Activated T-helper 9 cell treated with anti-CD3 and anti-CD28 coated beads, Interleukin-2, amount 50 U/mL, for 16 hours (primary cell): ENCODE results near the gene LRRC17.
"Not testable (repeated sequence)": the region's sequence is repeated elsewhere in the genome, so short reads cannot be mapped to it uniquely, and the experiment has no call there.

ENCODE experiments used
- DNase-seq: peaks from one replicate; pipeline ENCODE4 v3.0.0-alpha.2; 2020; ENCODE audit warnings: low read depth

Gene LRRC17

DNA sequence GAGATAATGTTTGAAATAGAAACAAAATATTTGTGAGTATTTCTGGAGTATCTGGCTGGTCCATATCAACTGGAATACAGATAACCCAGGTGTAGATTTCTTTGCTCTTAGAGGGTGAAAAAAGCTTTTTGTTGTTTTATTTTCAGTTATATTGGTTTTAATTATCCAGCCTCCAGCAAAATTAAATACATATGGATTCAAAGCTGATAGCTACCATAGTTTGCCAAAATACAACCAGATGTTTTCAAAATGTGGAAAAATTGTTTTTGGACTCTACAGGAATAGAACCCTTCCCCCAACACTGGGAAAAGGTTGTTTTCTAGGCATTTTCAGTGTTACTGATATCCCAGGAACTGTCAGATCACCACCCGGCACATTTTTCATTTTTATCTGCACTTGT lies 30.1 kb downstream of the LRRC17 start:
- no peak for DNase-seq

DNA sequence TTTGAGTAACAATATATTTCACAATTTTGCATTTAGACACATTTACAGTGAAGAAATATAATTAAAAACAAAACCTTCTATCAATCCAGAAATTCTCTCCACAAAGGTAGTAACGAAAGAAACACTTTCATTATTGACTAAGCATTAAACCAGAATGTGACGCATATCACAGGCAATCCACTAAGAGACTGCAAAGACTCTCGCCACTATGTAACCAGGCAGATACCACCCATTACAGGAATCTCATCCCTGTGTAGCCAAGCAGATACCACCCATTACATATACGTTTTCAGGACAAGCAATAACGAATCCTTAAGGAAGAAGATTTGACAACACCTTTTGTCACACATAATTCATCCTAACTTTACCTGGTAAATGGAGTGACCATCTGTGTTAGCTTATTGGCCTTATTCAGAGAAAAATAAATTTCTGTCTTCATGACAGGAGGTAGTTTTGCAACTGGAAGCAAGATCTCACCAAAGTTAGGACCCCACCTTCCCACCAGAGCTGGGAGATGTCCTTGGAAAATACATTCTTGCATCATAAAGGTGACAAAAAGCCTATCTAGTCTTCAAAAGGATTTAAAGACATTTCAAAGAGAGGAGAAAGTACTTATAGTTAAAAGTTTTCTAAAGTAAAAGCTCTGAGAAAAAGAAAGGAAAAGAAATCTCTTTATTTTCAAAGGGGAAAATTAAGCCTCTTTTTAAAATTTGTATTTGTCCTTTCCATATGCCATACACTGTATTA lies 30.8 kb downstream of the LRRC17 start:
- no peak for DNase-seq

DNA sequence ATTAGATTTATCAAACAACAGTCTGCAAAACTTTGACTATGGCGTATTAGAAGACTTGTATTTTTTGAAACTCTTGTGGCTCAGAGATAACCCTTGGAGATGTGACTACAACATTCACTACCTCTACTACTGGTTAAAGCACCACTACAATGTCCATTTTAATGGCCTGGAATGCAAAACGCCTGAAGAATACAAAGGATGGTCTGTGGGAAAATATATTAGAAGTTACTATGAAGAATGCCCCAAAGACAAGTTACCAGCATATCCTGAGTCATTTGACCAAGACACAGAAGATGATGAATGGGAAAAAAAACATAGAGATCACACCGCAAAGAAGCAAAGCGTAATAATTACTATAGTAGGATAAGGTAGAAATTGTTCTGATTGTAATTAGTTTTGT lies 31.4 kb downstream of the LRRC17 start:
- DNase-seq = no peak

DNA sequence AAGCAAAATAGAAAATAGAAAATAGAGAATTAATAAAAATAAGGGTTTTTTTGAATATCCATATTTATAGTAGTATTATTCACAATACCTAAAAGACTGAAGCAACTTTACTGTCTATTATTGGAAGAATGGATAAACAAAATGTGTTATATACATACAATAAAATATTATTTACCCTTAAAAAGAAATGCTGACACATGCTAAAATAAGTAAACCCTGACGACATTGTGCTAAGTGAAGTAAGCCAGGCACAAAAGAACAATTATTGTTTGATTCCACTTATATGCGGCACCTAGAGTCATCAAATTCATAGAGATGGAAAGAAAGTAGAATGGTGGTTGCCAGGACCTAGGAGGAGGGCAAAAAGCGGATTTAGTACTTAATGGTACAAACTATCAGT lies 39.0 kb downstream of the LRRC17 start:
- no peak for DNase-seq

DNA sequence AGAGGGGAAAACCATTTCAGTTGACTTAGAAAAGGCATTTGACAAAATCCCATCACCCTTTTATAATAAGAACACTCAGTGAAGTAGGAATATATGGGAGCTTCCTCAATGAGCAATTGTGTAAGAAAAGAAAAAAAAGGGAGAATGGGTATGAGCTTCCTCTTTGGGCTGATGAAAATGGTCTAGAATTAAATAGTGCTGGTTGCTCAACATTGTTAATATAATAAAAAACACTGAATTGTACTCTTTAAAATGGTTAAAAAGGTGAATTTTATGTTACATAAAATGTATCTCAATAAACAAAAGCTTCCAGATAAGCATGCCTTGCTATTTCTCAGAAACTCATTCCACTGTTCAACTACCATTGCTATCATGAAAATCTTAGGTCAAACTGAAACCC lies 40.6 kb downstream of the LRRC17 start:
- no peak for DNase-seq

GRCh38 chr7:102954359-102954758 lies 41.6 kb downstream of the LRRC17 start:
- not testable (repeated sequence) for DNase-seq

GRCh38 chr7:102958004-102958403 lies 45.2 kb downstream of the LRRC17 start:
- DNase-seq = not testable (repeated sequence)

DNA sequence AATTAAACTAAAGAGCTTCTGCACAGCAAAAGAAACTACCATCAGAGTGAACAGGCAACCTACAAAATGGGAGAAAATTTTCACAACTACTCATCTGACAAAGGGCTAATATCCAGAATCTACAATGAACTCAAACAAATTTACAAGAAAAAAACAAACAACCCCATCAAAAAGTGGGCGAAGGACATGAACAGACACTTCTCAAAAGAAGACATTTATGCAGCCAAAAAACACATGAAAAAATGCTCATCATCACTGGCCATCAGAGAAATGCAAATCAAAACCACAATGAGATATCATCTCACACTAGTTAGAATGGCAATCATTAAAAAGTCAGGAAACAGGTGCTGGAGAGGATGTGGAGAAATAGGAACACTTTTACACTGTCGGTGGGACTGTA lies 49.2 kb downstream of the LRRC17 start:
- DNase-seq = not testable (repeated sequence)

GRCh38 chr7:102966465-102966864 lies 53.7 kb downstream of the LRRC17 start:
- no peak for DNase-seq

GRCh38 chr7:102967798-102968197 lies 55.0 kb downstream of the LRRC17 start:
- DNase-seq = no peak

DNA sequence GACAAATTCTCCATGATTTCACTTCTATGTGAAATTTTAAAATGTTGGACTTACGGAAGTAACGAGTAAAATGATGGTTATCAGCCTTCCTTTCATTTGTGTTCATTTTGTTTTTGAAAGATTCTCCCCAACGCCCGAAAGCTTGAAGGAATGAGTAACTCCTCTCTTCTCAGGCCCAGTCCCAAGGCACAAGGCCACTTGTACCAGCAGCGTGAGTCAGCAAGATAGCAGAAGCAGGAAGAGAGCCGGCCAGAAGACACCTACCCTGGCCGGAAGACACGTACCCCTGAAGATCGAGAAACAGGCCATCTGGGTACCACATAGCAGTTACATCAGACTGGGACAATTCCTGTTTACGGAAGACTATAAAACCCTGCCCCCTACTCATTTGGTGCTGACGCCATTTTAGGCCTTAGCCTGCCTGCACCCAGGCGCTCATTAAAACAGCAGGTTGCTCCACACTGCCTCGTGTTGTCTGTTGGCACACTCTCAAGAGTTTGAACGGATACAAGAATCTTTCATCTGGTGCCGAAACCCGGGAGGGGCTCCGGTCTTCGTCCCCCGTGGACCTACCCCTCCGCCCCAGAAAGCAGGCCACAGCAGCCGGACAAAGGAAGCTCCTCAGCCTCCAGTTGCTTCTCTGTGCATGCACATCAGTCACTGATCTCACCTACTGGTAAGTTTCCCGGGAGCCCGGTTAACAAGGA lies 60.4 kb downstream of the LRRC17 start:
- no peak for DNase-seq

DNA sequence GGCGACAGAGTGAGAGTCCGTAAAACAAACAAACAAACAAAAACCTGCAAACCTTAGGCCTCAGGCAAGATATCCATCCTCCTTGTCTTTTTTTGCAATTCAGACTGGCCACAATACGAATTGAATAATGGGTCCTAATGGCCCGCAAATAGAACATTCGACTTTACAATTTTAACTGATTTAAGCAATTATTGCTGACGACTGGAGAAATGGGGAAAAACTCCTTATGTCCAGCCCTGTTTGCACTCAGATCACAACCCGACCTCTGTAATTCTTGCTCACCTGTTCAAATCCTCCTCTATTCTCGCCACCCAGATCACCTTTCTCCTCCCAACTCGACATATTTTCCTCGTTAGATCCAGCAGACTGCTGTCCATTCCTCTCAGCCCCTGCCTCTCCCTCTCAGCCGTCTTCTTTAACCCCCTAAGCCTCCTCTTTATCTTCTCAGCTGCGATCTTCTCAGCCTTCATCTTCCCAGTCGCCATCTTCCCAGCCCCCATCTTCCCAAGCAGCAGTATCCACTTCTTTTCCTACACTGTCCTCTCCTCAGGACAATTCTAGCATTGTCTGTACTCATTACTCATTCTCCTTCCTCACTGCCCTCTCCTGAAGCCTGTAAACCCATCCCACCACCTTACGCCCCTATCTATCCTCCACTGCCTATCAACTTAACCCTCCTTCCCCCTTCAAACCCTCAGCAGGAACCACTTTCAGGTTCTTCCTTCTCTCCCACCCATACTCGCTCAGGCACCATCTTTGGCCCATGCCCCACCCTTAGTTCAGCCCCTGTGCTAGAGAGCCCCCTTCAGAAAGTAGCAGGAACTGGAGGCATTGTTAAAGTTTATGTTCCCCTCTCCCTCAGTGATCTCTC lies 61.8 kb downstream of the LRRC17 start:
- DNase-seq = no peak

- no peak for DNase-seq
Observed at GRCh38 chr7:102975854-102976253, 63.1 kb downstream of the LRRC17 start.

- no peak for DNase-seq
Observed at GRCh38 chr7:102976493-102976892, 63.7 kb downstream of the LRRC17 start.

DNA sequence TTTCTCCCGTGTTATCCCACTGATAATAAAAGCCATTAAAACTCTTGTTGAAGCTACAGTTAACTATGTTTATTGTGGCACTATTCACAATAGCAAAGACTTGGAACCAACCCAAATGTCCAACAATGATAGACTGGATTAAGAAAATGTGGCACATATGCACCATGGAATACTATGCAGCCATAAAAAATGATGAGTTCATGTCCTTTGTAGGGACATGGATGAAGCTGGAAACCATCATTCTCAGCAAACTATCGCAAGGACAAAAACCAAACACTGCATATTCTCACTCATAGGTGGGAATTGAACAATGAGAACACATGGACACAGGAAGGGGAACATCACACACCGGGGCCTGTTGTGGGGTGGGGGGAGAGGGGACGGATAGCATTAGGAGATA lies 64.8 kb downstream of the LRRC17 start:
- not testable (repeated sequence) for DNase-seq

GRCh38 chr7:102978284-102978683 lies 65.5 kb downstream of the LRRC17 start:
- DNase-seq = no peak

DNA sequence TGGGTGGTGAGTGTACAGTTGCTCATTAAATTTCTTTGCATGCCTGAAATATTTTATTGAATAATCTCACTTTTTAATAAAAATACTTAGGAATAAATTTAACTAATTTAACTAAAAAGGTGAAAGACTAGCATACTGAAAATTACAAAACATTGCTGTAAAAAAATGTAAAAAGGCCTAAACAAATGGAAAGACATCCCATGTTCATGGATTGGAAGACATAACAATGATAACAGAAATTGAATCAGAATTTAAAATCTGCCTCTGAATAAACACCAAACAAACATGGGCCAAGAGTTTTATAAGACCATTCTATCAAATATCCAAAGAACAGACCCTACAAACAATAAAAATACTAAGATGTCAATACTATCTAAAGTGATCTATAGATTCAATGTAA lies 66.9 kb downstream of the LRRC17 start:
- DNase-seq = no peak

- no peak for DNase-seq
Observed at GRCh38 chr7:102981451-102981850, 68.7 kb downstream of the LRRC17 start.

DNA sequence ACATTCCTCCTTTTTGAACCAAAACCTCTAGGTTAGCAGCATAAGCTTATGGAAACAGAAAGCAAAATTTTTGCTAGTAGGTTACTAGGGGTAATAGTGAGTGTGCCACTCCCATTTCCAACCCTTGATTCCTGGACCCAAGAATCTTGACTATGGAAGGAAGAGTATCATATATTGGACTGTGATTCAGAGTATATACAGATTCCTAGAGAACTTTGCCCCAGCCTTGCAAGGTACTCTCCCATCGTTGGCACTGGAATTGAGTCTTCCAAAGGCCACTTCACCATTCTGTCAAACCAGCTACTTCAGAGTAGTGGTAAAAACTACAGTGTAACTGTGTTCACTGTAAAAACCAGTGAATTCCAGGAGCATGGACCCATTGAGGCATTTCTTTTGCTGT lies 69.4 kb downstream of the LRRC17 start:
- no peak for DNase-seq

- no peak for DNase-seq
Observed at GRCh38 chr7:102983602-102984001, 70.8 kb downstream of the LRRC17 start.

DNA sequence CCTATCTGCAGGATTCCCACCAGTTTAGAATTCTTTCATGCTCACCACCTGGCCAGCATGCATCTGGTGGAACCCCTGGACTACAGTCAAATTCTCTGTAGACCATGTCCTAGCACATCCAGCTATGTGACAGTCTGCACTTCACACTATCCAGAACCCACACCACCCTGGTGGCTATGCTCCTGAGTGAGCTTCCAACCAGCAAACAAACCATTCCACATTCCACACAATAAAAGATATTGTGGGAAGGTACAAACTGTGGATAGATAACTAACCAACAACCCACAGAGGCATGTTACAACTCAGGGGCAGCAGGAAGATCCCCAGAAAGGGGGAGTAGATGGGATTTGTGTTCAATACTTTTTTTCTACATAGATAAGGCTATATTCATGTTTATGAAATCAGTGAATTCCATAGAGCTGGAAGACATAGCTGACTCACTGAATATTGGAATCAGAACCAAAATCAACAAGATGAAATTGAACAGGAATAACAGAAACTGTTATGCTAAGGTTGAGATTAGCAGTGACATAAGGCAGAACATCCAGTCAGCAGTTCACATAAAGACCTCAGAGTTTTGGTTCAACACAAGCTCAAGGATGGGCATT lies 72.5 kb downstream of the LRRC17 start:
- no peak for DNase-seq

- DNase-seq = no peak
Observed at GRCh38 chr7:102988088-102988487, 75.3 kb downstream of the LRRC17 start.
